NAMALWA (cell line): ENCODE results near the gene STYX.

Source experiments
- DNase-seq: peaks from one replicate; pipeline ENCODE4 v3.0.0-alpha.2; 2015; ENCODE audit warnings: low spot score

The STYX gene

GRCh38 chr14:52729925-52730708, at the start of gene STYX:
TSS of gene STYX (plus strand) at chr14:52730166. CDS start at chr14:52730475, 309 bp downstream.
- peak; percentile 93 for DNase-seq

GRCh38 chr14:52683985-52684520, 45.9 kb upstream of the STYX start:
- DNase-seq = no peak

- DNase-seq = no peak
These were observed 43.8 kb upstream of the STYX start for GRCh38 chr14:52686176-52686575.

GRCh38 chr14:52690983-52691760, 38.8 kb upstream of the STYX start:
- DNase-seq = no peak

GRCh38 chr14:52692248-52692962, 37.6 kb upstream of the STYX start:
- no peak for DNase-seq

GRCh38 chr14:52693036-52693435, 36.9 kb upstream of the STYX start:
- no peak for DNase-seq

- no peak for DNase-seq
These were observed 36.4 kb upstream of the STYX start for GRCh38 chr14:52693532-52693931.

- DNase-seq = peak; percentile 71
These were observed 35.0 kb upstream of the STYX start for GRCh38 chr14:52694761-52695480.

- DNase-seq = peak; percentile 59
These were observed 34.4 kb upstream of the STYX start, which contains the start of gene ERO1A for GRCh38 chr14:52695481-52696091. TSS of gene ERO1A (minus strand) at chr14:52695558. CDS start at chr14:52695481, 77 bp downstream.

GRCh38 chr14:52700701-52701172, 29.2 kb upstream of the STYX start:
- DNase-seq = no peak

- DNase-seq = no peak
These were observed 28.7 kb upstream of the STYX start for GRCh38 chr14:52701223-52701622.

GRCh38 chr14:52703225-52703624, 26.7 kb upstream of the STYX start:
- no peak for DNase-seq

- no peak for DNase-seq
These were observed 26.3 kb upstream of the STYX start for GRCh38 chr14:52703664-52704063.

- DNase-seq = peak; percentile 25
These were observed 23.7 kb upstream of the STYX start for GRCh38 chr14:52706286-52706685.

- DNase-seq = peak; percentile 86
These were observed 23.0 kb upstream of the STYX start, which contains the start of gene PSMC6 for GRCh38 chr14:52706724-52707706. TSS of gene PSMC6 (plus strand) at chr14:52707200. CDS start at chr14:52707220, 20 bp downstream.

GRCh38 chr14:52711666-52712065, 18.3 kb upstream of the STYX start:
- DNase-seq = no peak

GRCh38 chr14:52716155-52716554, 13.8 kb upstream of the STYX start:
- DNase-seq = no peak

GRCh38 chr14:52723514-52724359, 6.2 kb upstream of the STYX start:
- DNase-seq = no peak

GRCh38 chr14:52724360-52724644, 5.7 kb upstream of the STYX start:
- DNase-seq = no peak
